ENCODE results near the gene LFNG.

- TF ChIP-seq, protein P1, sequence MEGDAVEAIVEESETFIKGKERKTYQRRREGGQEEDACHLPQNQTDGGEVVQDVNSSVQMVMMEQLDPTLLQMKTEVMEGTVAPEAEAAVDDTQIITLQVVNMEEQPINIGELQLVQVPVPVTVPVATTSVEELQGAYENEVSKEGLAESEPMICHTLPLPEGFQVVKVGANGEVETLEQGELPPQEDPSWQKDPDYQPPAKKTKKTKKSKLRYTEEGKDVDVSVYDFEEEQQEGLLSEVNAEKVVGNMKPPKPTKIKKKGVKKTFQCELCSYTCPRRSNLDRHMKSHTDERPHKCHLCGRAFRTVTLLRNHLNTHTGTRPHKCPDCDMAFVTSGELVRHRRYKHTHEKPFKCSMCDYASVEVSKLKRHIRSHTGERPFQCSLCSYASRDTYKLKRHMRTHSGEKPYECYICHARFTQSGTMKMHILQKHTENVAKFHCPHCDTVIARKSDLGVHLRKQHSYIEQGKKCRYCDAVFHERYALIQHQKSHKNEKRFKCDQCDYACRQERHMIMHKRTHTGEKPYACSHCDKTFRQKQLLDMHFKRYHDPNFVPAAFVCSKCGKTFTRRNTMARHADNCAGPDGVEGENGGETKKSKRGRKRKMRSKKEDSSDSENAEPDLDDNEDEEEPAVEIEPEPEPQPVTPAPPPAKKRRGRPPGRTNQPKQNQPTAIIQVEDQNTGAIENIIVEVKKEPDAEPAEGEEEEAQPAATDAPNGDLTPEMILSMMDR (IDR thresholded peaks at IDR 0.05; ENCODE audit: low read depth, low read length, poor library complexity, severe bottlenecking): no peak
- no peak for TF ChIP-seq EZH2phosphoT487 (IDR thresholded peaks at IDR 0.05; ENCODE audit: borderline replicate concordance, low read length)
Observed at GRCh38 chr7:2473496-2474180, 45.9 kb upstream of the LFNG start.
